ENCODE measurements around the gene CACNA1B.
"Not testable (repeated sequence)": the region's sequence is repeated elsewhere in the genome, so short reads cannot be mapped to it uniquely, and the experiment has no call there.

Gene CACNA1B

DNA sequence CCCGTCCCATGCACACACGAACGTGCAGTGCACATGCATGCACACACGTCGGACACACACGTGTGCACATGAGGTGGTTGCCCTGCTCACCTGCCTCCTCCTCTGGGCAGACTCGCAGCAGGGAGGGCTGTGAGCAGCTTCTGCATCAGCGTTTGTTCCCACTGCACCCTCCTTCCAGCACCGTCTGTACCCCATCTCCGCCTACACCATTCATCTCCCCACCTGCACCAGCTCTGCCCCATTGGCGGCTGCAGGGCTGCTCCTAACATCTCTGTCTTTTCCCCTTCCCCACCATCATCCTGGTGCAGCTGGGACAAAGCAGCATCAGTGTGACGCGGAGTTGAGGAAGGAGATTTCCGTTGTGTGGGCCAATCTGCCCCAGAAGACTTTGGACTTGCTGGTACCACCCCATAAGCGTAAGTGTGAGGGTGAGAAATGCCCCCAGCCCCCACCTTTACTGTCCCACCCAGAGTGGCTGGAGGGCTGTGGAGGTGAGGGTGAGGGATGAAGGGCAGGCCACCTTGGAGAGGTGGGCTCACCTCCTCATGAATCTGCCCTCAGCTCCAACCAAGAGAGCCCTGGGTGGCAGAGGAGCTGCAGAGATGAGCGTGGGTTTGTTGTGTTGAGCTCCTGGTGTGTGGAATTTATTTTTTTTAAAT is 234.6 kb downstream of the CACNA1B start:
- Histone ChIP-seq H3K9ac (ENCODE audit: low read length) (no peak overlapping the region), H3K27me3 (ENCODE audit: control insufficient read depth, insufficient read depth, low read length) (no peaks in the 10 kb centered on the region), H3K9me3 (ENCODE audit: control insufficient read depth, low read depth, low read length) (peaks cover 39% of the 10 kb centered on the region), H3K27ac (ENCODE audit: low read length) (no peak overlapping the region), H3K4me3 (ENCODE audit: low read length) (no peak overlapping the region), H3K4me1 (ENCODE audit: control insufficient read depth, low read depth, low read length) (no peaks in the 10 kb centered on the region), H3K36me3 (ENCODE audit: control insufficient read depth, low read depth, low read length) (no peaks in the 10 kb centered on the region)

GRCh38 chr9:138112791-138113600 is 235.4 kb downstream of the CACNA1B start:
- Histone ChIP-seq H3K27me3 (ENCODE audit: control insufficient read depth, insufficient read depth, low read length) (no peaks in the 10 kb centered on the region), H3K27ac (ENCODE audit: low read length) (no peak overlapping the region), H3K4me3 (ENCODE audit: low read length) (no peak overlapping the region), H3K9ac (ENCODE audit: low read length) (no peak overlapping the region), H3K4me1 (ENCODE audit: control insufficient read depth, low read depth, low read length) (no peaks in the 10 kb centered on the region), H3K36me3 (ENCODE audit: control insufficient read depth, low read depth, low read length) (no peaks in the 10 kb centered on the region), H3K9me3 (ENCODE audit: control insufficient read depth, low read depth, low read length) (peaks cover 39% of the 10 kb centered on the region)

DNA sequence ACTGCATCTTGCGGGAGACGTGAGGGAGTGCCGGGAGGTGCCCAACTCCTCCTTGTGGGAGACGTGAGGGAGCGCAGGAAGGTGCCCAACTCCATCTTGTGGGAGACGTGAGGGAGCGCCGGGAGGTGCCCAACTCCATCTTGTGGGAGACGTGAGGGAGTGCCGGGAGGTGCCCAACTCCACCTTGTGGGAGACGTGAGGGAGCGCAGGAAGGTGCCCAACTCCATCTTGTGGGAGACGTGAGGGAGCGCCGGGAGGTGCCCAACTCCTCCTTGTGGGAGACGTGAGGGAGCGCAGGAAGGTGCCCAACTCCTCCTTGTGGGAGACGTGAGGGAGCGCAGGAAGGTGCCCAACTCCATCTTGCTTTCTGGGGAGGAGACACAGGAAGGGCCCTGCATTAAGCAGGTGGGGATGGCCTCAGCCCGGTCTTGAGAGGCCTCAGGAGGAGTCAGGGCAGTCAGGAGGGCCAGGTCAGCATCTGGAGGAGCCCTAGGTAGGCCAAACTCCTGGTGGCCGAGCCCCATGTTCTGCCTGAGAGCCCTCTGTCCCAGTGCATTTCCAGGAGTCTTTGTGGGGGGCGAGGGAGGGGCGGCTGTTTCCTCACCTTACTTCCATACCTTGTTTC is 236.2 kb downstream of the CACNA1B start:
- not testable (repeated sequence) for H3K36me3 ChIP-seq (ENCODE audit: control insufficient read depth, low read depth, low read length)
- peaks cover 41% of the 10 kb centered on the region for H3K9me3 ChIP-seq (ENCODE audit: control insufficient read depth, low read depth, low read length)

GRCh38 chr9:138114501-138115245 is 237.1 kb downstream of the CACNA1B start:
- Histone ChIP-seq H3K4me1 (ENCODE audit: control insufficient read depth, low read depth, low read length) (no peaks in the 10 kb centered on the region), H3K4me3 (ENCODE audit: low read length) (no peak overlapping the region), H3K9ac (ENCODE audit: low read length) (no peak overlapping the region), H3K27ac (ENCODE audit: low read length) (no peak overlapping the region), H3K9me3 (ENCODE audit: control insufficient read depth, low read depth, low read length) (peaks cover 41% of the 10 kb centered on the region), H3K27me3 (ENCODE audit: control insufficient read depth, insufficient read depth, low read length) (no peaks in the 10 kb centered on the region), H3K36me3 (ENCODE audit: control insufficient read depth, low read depth, low read length) (no peaks in the 10 kb centered on the region)

More for the DNA sequence above, 236.2 kb downstream of the CACNA1B start:
- H3K4me1 ChIP-seq (ENCODE audit: control insufficient read depth, low read depth, low read length); H3K27ac ChIP-seq (ENCODE audit: low read length); H3K4me3 ChIP-seq (ENCODE audit: low read length); H3K27me3 ChIP-seq (ENCODE audit: control insufficient read depth, insufficient read depth, low read length); H3K9ac ChIP-seq (ENCODE audit: low read length): not testable (repeated sequence)

- Histone ChIP-seq H3K4me1 (ENCODE audit: control insufficient read depth, low read depth, low read length) (no peaks in the 10 kb centered on the region), H3K27me3 (ENCODE audit: control insufficient read depth, insufficient read depth, low read length) (no peaks in the 10 kb centered on the region), H3K27ac (ENCODE audit: low read length) (no peak overlapping the region), H3K36me3 (ENCODE audit: control insufficient read depth, low read depth, low read length) (no peaks in the 10 kb centered on the region), H3K9ac (ENCODE audit: low read length) (no peak overlapping the region), H3K4me3 (ENCODE audit: low read length) (no peak overlapping the region), H3K9me3 (ENCODE audit: control insufficient read depth, low read depth, low read length) (peaks cover 42% of the 10 kb centered on the region)
These were observed 237.9 kb downstream of the CACNA1B start for GRCh38 chr9:138115506-138115905.

DNA sequence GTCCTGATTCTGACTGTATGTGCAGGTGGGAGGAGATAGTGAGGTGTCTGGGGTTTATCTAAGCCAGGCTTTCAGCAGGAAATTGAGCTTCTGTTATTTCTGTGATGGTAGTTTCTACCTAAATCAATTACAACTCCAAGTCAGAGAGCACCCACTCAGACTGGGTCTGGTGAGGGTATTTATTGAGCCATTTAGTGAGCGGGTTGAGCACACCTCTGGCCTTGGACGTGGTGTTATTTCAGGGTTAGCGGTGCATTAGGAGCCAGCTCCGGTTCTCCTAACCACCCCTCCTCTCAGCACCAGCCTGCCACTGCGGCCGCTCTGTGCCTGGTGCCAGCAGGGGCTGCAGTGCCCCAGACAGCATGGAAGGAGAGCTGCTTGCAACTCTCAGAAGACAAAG is 238.9 kb downstream of the CACNA1B start:
- H3K27ac ChIP-seq (ENCODE audit: low read length): no peak overlapping the region
- H3K36me3 ChIP-seq (ENCODE audit: control insufficient read depth, low read depth, low read length): no peaks in the 10 kb centered on the region
- H3K9ac ChIP-seq (ENCODE audit: low read length): no peak overlapping the region
- no peak overlapping the region for H3K4me3 ChIP-seq (ENCODE audit: low read length)
- no peaks in the 10 kb centered on the region for H3K27me3 ChIP-seq (ENCODE audit: control insufficient read depth, insufficient read depth, low read length)
- no peaks in the 10 kb centered on the region for H3K4me1 ChIP-seq (ENCODE audit: control insufficient read depth, low read depth, low read length)
- H3K9me3 ChIP-seq (ENCODE audit: control insufficient read depth, low read depth, low read length): peaks cover 42% of the 10 kb centered on the region

DNA sequence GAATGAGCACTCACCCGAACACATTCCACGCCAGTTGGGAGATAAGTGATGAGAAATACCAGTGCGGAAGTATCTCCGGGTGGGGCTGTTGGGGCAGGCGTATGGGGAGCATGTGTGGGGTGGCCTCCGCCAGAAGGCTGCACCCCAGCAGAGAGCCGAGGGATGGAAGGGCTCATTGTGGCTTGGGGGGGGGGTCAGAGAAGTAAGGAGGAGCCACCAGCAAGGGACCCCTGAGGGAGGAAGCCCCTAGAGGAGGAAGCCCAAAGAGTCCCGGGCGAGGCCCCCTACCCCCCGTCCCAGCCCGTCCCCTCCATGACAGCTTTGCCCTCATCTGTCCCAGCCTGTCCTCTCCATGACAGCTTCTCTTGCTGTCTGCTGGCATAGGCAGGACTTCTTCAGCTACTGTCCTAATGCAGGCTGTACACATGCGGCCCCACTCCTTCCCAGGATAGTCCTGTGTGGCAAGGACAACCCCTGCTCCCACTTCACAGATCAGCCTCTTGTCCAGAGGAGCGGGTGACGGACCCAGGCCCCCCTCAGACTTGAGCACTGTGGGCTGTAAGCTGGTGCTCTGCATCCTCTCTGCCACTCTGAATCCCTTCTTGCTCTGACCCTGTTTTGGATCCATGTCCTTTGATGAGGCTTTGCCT is 239.6 kb downstream of the CACNA1B start:
- Histone ChIP-seq H3K4me1 (ENCODE audit: control insufficient read depth, low read depth, low read length) (no peaks in the 10 kb centered on the region), H3K27me3 (ENCODE audit: control insufficient read depth, insufficient read depth, low read length) (no peaks in the 10 kb centered on the region), H3K9ac (ENCODE audit: low read length) (no peak overlapping the region), H3K27ac (ENCODE audit: low read length) (no peak overlapping the region), H3K4me3 (ENCODE audit: low read length) (no peak overlapping the region), H3K9me3 (ENCODE audit: control insufficient read depth, low read depth, low read length) (peaks cover 49% of the 10 kb centered on the region), H3K36me3 (ENCODE audit: control insufficient read depth, low read depth, low read length) (no peaks in the 10 kb centered on the region)

GRCh38 chr9:138117836-138118235 is 240.3 kb downstream of the CACNA1B start:
- Histone ChIP-seq H3K4me1 (ENCODE audit: control insufficient read depth, low read depth, low read length) (no peaks in the 10 kb centered on the region), H3K36me3 (ENCODE audit: control insufficient read depth, low read depth, low read length) (no peaks in the 10 kb centered on the region), H3K27ac (ENCODE audit: low read length) (no peak overlapping the region), H3K27me3 (ENCODE audit: control insufficient read depth, insufficient read depth, low read length) (no peaks in the 10 kb centered on the region), H3K4me3 (ENCODE audit: low read length) (no peak overlapping the region), H3K9ac (ENCODE audit: low read length) (no peak overlapping the region), H3K9me3 (ENCODE audit: control insufficient read depth, low read depth, low read length) (peaks cover 54% of the 10 kb centered on the region)

- Histone ChIP-seq H3K27me3 (ENCODE audit: control insufficient read depth, insufficient read depth, low read length) (no peaks in the 10 kb centered on the region), H3K9ac (ENCODE audit: low read length) (no peak overlapping the region), H3K27ac (ENCODE audit: low read length) (no peak overlapping the region), H3K4me3 (ENCODE audit: low read length) (no peak overlapping the region), H3K9me3 (ENCODE audit: control insufficient read depth, low read depth, low read length) (peaks cover 58% of the 10 kb centered on the region), H3K36me3 (ENCODE audit: control insufficient read depth, low read depth, low read length) (no peaks in the 10 kb centered on the region), H3K4me1 (ENCODE audit: control insufficient read depth, low read depth, low read length) (no peaks in the 10 kb centered on the region)
These were observed 241.1 kb downstream of the CACNA1B start for GRCh38 chr9:138118601-138119071.

DNA sequence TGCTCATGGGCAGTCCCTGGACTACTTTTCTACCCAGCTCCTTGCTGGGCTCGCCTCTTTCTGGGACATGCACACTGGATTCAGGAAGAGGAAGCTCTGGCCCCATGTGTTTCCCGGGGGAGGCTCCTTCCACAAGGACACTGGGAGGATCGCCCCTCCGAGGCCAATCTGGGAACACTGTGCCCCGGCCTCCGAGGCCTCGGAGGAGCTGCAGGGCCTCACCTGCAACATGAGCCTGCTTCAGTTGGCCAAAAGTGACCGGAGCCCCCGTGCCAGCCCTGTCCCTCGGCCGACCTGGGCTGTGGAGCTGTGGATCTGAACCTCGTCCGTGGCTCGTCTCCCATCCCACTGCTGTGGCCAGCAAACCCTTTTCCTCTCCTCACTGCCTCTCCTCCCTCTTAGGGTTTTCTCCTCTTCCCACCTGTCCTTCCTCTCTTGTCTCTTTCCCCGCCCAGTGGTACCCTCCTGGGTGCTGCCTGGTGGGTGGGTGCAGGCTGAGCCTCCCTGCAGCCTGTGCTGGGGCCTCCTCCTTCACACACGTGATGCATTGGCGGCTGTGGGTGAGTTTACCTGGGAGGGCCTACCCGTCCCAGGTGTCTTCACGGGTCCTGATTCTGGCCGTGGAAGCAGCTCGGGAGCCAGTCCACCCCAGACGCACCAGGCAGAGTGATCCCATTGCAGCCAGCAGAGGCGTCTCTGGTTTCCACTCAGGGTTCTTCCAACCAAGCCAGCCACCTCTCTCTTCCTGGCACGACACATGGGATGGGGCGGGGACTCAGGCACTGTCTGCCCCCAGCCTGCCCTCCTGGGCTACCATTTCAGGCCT is 241.8 kb downstream of the CACNA1B start:
- H3K27me3 ChIP-seq (ENCODE audit: control insufficient read depth, insufficient read depth, low read length): no peaks in the 10 kb centered on the region
- H3K9ac ChIP-seq (ENCODE audit: low read length): no peak overlapping the region
- peaks cover 61% of the 10 kb centered on the region for H3K9me3 ChIP-seq (ENCODE audit: control insufficient read depth, low read depth, low read length)
- H3K27ac ChIP-seq (ENCODE audit: low read length): no peak overlapping the region
- H3K4me3 ChIP-seq (ENCODE audit: low read length): no peak overlapping the region
- H3K4me1 ChIP-seq (ENCODE audit: control insufficient read depth, low read depth, low read length): no peaks in the 10 kb centered on the region
- H3K36me3 ChIP-seq (ENCODE audit: control insufficient read depth, low read depth, low read length): no peaks in the 10 kb centered on the region
